Endothelial cell (in vitro differentiated cells): ENCODE results near the gene CAMTA1. TPM values are rescaled to one million over a fixed set of nuclear protein-coding genes. Genes with fewer than 3 reads are reported as not detected.

Experiments
- DNase-seq: peaks from one replicate; pipeline ENCODE4 v3.0.0; 2021; ENCODE audit warnings: low spot score
- H3K27ac Mint-ChIP-seq: one replicate; pipeline ENCODE4 v1.8.0; 2021; ENCODE audit warnings: mixed read lengths, inconsistent platforms; ENCODE audit not compliant: unreplicated experiment
- H3K27me3 Mint-ChIP-seq: one replicate; pipeline ENCODE4 v1.8.0; 2021; ENCODE audit warnings: mild to moderate bottlenecking, moderate library complexity, mixed read lengths, inconsistent platforms; ENCODE audit not compliant: unreplicated experiment
- H3K36me3 Mint-ChIP-seq: one replicate; pipeline ENCODE4 v1.8.0; 2021; ENCODE audit warnings: mild to moderate bottlenecking, low read depth, mixed read lengths, inconsistent platforms; ENCODE audit not compliant: unreplicated experiment
- H3K4me1 Mint-ChIP-seq: one replicate; pipeline ENCODE4 v1.8.0; 2021; ENCODE audit warnings: mild to moderate bottlenecking, mixed read lengths, inconsistent platforms; ENCODE audit not compliant: unreplicated experiment
- H3K4me3 Mint-ChIP-seq: one replicate; pipeline ENCODE4 v1.8.0; 2021; ENCODE audit warnings: mild to moderate bottlenecking, mixed read lengths, inconsistent platforms; ENCODE audit not compliant: unreplicated experiment
- H3K9me3 Mint-ChIP-seq: one replicate; pipeline ENCODE4 v1.8.0; 2021; ENCODE audit warnings: mixed read lengths, inconsistent platforms; ENCODE audit not compliant: unreplicated experiment
- CTCF ChIP-seq: fragments of 200-600 bp; sonication (generic); IDR thresholded peaks from one replicate; pipeline ENCODE4 v1.5.0; 2021; ENCODE audit warnings: antibody characterized with exemption; ENCODE audit not compliant: unreplicated experiment
- total RNA-seq: library from RNA; stranded (reverse); fragmentation: NEBNext Ultra II Directional; extraction: Animal tissue kit (Norgen Biotek cat#: 25700); gene quantifications from one replicate; pipeline ENCODE4 v1.2.1, GENCODE V29; 2021; ENCODE audit not compliant: unreplicated experiment

Gene CAMTA1
- total RNA-seq, 1 donor from 2014 or later = 87.3 TPM

- Mint-ChIP-seq H3K27me3 (peaks cover 8% of the 10 kb centered on the region), H3K4me3 (no peak overlapping the region), H3K9me3 (peaks cover 4% of the 10 kb centered on the region)
Observed at GRCh38 chr1:7524341-7525337, 739.4 kb downstream of the CAMTA1 start.

DNA sequence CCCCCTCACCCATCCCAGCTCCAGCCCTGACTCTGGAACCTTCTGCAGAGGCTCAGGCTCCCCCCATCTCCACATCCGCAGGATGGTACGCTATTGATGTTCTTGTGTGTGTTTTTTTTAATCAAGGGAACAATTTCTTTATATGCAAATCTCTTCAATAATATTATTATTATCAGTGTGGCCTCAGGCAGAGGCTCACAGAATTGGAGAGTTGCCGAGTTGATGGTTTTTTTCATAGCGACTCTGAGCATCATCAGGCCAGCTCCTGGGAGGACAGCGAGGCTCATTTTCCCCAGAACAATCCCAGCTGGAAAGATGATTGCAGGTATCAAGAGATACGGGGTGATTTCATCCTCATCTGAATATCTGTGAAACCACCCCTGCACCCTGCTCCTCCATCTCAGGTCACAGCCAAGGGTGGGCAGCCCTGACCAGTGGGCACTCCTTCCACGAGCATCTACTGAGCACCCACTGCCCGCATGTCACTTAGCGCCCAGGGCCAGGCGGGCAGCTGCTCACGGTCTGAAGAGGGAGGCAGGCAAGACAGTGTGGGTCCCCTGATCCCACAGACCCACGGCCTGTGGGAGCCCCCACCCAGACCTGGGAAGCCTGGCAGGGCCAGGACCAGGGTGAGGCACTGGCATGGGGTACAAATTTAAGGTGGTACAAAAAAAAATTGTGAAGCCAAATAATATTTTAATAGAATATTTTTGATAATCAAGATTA, 740.2 kb downstream of the CAMTA1 start:
- Mint-ChIP-seq H3K27me3 (peaks cover 6% of the 10 kb centered on the region), H3K4me3 (no peak overlapping the region), H3K4me1 (no peaks in the 10 kb centered on the region), H3K9me3 (peaks cover 4% of the 10 kb centered on the region), H3K27ac (no peak overlapping the region), H3K36me3 (peaks cover 5% of the 10 kb centered on the region)
- no peak for DNase-seq
- TF ChIP-seq CTCF = no peak

More at GRCh38 chr1:7524341-7525337, 739.4 kb downstream of the CAMTA1 start:
- DNase-seq = no peak
- TF ChIP-seq CTCF = no peak
- Mint-ChIP-seq H3K4me1 (no peaks in the 10 kb centered on the region), H3K36me3 (peaks cover 5% of the 10 kb centered on the region), H3K27ac (no peak overlapping the region)

GRCh38 chr1:7526196-7526866, 741.1 kb downstream of the CAMTA1 start:
- no peak for DNase-seq
- H3K27ac Mint-ChIP-seq = no peak overlapping the region
- H3K4me3 Mint-ChIP-seq = no peak overlapping the region
- TF ChIP-seq CTCF = no peak
- peaks cover 3% of the 10 kb centered on the region for H3K27me3 Mint-ChIP-seq
- H3K4me1 Mint-ChIP-seq = no peaks in the 10 kb centered on the region
- no peaks in the 10 kb centered on the region for H3K9me3 Mint-ChIP-seq
- no peaks in the 10 kb centered on the region for H3K36me3 Mint-ChIP-seq

DNA sequence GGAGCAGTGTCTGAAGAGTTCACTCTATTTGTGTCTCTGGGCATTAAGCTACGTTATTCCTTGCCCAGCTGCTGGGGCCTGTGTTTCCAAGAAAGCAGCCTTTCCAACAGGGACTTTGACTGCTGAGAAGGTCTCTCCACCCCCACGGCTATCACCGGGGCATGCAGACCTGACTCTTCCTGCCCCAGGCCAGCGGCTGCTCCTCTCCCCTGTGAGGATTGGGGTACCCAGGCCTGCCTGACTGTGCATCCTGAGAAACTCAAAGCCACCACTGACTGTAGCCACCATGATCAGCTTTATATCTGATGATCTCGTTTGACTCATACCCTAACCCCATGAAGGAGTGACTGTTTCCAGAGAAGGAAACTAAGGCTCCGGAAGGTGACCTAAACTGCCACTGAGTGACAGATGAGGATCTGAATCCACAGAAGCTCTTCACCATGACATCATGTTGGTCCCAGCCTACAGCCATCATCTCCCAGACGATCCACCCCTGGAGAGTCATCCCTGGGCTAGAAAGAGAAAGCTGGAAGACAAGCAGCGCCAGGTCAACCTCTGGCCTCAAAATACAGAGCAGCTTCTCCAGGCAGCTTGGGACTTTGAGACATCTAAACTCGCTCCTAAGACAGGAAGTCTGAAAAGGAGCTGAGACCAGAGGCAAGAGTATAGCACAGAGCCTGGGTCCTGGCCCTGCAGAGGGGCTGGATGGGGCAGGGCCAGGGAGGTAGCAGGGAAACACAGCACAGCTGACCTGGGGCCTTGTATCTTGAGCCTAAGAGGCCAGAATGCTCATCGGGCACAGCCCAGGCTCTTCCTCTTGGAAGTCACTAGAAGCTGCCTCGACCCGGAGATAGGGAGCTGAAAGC, 741.8 kb downstream of the CAMTA1 start:
- peaks cover 3% of the 10 kb centered on the region for H3K27me3 Mint-ChIP-seq
- TF ChIP-seq CTCF = no peak
- H3K9me3 Mint-ChIP-seq = no peaks in the 10 kb centered on the region
- DNase-seq = no peak
- no peak overlapping the region for H3K4me3 Mint-ChIP-seq
- no peaks in the 10 kb centered on the region for H3K36me3 Mint-ChIP-seq
- H3K4me1 Mint-ChIP-seq = no peaks in the 10 kb centered on the region
- no peak overlapping the region for H3K27ac Mint-ChIP-seq
